Naive thymus-derived CD8-positive, alpha-beta T cell (primary cell): ENCODE measurements around the gene ZNF140. TPM values are rescaled to one million over a fixed set of nuclear protein-coding genes. Genes with fewer than 3 reads are reported as not detected.

Source experiments
- ATAC-seq, 2 donors: fragments of 150-1000 bp; cut with Tn5 transposase in 1 of 2; sonication (Bioruptor Pico), chemical (Tn5 transposase) in 1 of 2; 1 replicate in 1 of 2; 2 replicates in 1 of 2; pipeline ENCODE4 v1.10.0; 2021; ENCODE audit warnings: mild to moderate bottlenecking in 2 of 2, moderate library complexity in 2 of 2
- POLR2A ChIA-PET: fragments of 350-600 bp; sonication (Branson Sonifier 250); formaldehyde crosslinking; loops from one replicate; lab custom pipeline; 2021; ENCODE audit warnings: antibody characterized with exemption; lab: Charles Lee
- DNase-seq, 10 donors: peaks; one replicate each; pipeline versions ENCODE4 v3.0.0 to v3.0.0-alpha.2; 2020 to 2022
- H3K27ac Mint-ChIP-seq, 10 donors: one replicate each; pipeline ENCODE4 v1.8.0; 2020 to 2022; ENCODE audit warnings: mild to moderate bottlenecking in 10 of 10, mixed read lengths in 10 of 10, moderate library complexity in 4 of 10, inconsistent platforms in 1 of 10
- H3K27me3 Mint-ChIP-seq, 5 donors: one replicate each; pipeline ENCODE4 v1.8.0; 2021 to 2022; ENCODE audit warnings: mixed read lengths in 5 of 5
- H3K36me3 Mint-ChIP-seq, 3 donors: one replicate each; pipeline ENCODE4 v1.8.0; 2020 to 2022; ENCODE audit warnings: mixed read lengths in 3 of 3, mild to moderate bottlenecking in 2 of 3, inconsistent platforms in 1 of 3
- H3K4me1 Mint-ChIP-seq, 4 donors: one replicate each; pipeline ENCODE4 v1.8.0; 2021 to 2022; ENCODE audit warnings: mixed read lengths in 4 of 4
- H3K4me3 Mint-ChIP-seq, 10 donors: one replicate each; pipeline ENCODE4 v1.8.0; 2020 to 2022; ENCODE audit warnings: mild to moderate bottlenecking in 10 of 10, mixed read lengths in 10 of 10, moderate library complexity in 6 of 10, inconsistent platforms in 1 of 10
- H3K9me3 Mint-ChIP-seq, 9 donors: one replicate each; pipeline ENCODE4 v1.8.0; 2020 to 2022; ENCODE audit warnings: mixed read lengths in 9 of 9, mild to moderate bottlenecking in 3 of 9, inconsistent platforms in 1 of 9, moderate library complexity in 1 of 9
- polyA plus RNA-seq, 3 donors: library from polyadenylated mRNA; unstranded; fragments of 300-500 nt; fragmentation: Illumina TruSeq; gene quantifications; one replicate each; pipeline ENCODE4 v1.2.3, GENCODE V29; 2021
- total RNA-seq, 8 experiments: library from RNA in 2 of 8; stranded (reverse) in 2 of 8; gene quantifications; one replicate each; pipeline ENCODE4 v1.2.3 and lab custom pipeline; 2021 to 2026

The ZNF140 gene
- total RNA-seq, result 10 to 100 TPM; 22.6 to 26.4 TPM
- 10 to 100 TPM; 18.4 to 22.3 (median 22.0) TPM for polyA plus RNA-seq
- total RNA-seq (lab: John Stamatoyannopoulos, UW), result 30.5 to 45.2 (median 38.5) reads per million in 6 experiments

DNA sequence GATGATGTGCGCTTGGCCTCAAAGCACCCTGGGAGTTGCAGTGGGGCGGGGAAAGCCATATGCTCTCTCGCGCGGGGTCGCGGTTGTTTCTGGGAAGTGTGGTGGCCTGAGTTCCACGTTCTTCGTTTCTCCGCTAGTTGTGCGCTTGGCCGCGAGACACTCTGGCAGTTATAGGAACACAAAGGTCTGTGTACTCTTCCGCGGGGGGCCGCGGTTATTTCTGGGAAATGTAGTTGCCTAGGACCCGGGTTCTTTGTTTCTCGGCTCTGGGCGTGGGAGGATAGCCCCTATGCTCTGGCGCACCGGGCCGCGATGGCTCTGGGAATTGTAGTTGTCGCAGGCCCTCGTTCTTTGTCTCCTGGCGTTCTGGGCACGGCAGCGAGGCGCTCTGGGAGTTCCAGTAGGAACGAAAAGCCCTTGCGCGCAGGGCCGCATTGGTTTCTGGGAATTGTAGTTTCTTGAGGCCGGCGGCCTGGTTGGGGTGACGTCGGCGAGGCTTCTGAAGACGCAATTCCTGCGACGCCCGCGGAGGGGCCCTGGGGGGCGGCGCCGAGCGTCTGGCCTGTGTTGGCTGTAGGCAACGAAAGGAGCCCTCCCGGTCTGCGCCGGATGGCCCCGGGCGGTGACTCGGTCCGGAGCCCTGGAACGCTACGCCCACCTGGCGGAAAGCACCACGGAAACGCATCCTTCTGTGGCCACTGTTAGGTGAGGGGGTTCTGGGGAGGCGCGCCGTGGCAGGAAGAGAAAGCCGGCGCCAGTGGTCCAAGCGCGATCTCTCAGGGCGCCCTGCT lies at the start of gene ZNF140:
TSS of gene ZNF140 (plus strand) at position 556 of the 791 bp plus-strand sequence. CDS start 398 bp downstream, outside the sequence.
- no peaks in the 10 kb centered on the region for H3K27me3 Mint-ChIP-seq
- H3K4me3 Mint-ChIP-seq, result peak within 1 kb of the TSS in 2 of 10 donors; percentile 23 to 61
- peak; percentile 63 to 66 for ATAC-seq
- POLR2A ChIA-PET, result interaction anchor here (0.9 to 2.6 kb wide), 16 partner anchors 22 to 252 kb away, joined by 3 to 21 read pairs (median 5); partner anchors contain the start of genes CHFR, GOLGA3, ZNF10 and ZNF26
- peak; percentile 92 to 98 (median 97) for DNase-seq
- peaks cover 1 to 18% (median 10%) of the 10 kb centered on the region in 4 donors for H3K4me1 Mint-ChIP-seq
- peaks cover 0 to 72% (median 39%) of the 10 kb centered on the region in 9 donors for H3K9me3 Mint-ChIP-seq
- peak within 1 kb of the TSS in 3 of 10 donors; percentile 31 to 85 (median 84) for H3K27ac Mint-ChIP-seq
- H3K36me3 Mint-ChIP-seq, result peaks cover 41 to 61% (median 46%) of the 10 kb centered on the region in 3 donors

- Mint-ChIP-seq H3K27me3 (peaks cover 0 to 5% (median 2%) of the 10 kb centered on the region in 5 donors), H3K36me3 (peaks cover 29 to 58% (median 39%) of the 10 kb centered on the region in 3 donors), H3K4me3 (peak within 1 kb of the TSS; percentile 86 to 96 (median 94)), H3K9me3 (peaks cover 7 to 80% (median 42%) of the 10 kb centered on the region in 9 donors), H3K4me1 (peaks cover 0 to 22% (median 8%) of the 10 kb centered on the region in 4 donors), H3K27ac (peak within 1 kb of the TSS; percentile 92 to 98 (median 95))
- POLR2A ChIA-PET, result interaction anchor here (0.5 to 2.8 kb wide), 9 partner anchors 21 to 201 kb away, joined by 3 to 15 read pairs (median 5); partner anchors contain the start of genes ZNF10, ZNF140, ZNF26 and ZNF605
- ATAC-seq (peak; percentile 94 to 95), DNase-seq (peak; percentile 93 to 99 (median 97))
Observed at GRCh38 chr12:133037207-133038005, 43.3 kb upstream of the ZNF140 start, which contains the start of gene ZNF84. Gene ZNF84 (plus strand): TSS chr12:133037509. CDS start chr12:133041468, 3,959 bp downstream.

GRCh38 chr12:133038118-133038709 lies 42.5 kb upstream of the ZNF140 start:
- Mint-ChIP-seq H3K27ac (peak overlapping the region; percentile 68 to 98 (median 95)), H3K36me3 (peaks cover 37 to 61% (median 46%) of the 10 kb centered on the region in 3 donors), H3K4me3 (peak overlapping the region; percentile 86 to 96 (median 94)), H3K4me1 (peaks cover 0 to 22% (median 8%) of the 10 kb centered on the region in 4 donors), H3K27me3 (peaks cover 0 to 5% (median 2%) of the 10 kb centered on the region in 5 donors), H3K9me3 (peaks cover 7 to 85% (median 45%) of the 10 kb centered on the region in 9 donors)
- no peak for ATAC-seq
- POLR2A ChIA-PET, result interaction anchor here (0.6 to 2.8 kb wide), 12 partner anchors 12 to 271 kb away, joined by 3 to 15 read pairs (median 4); partner anchors contain the start of genes ZNF10, ZNF140, ZNF26 and ZNF605
- DNase-seq, result no peak

GRCh38 chr12:133046698-133047097 lies 34.0 kb upstream of the ZNF140 start:
- POLR2A ChIA-PET, result interaction anchor here (0.6 to 0.7 kb wide), 2 partner anchors 32 to 33 kb away, joined by 4 to 5 read pairs; no protein-coding TSS in a partner anchor
- H3K27me3 Mint-ChIP-seq, result no peaks in the 10 kb centered on the region
- no peak for DNase-seq
- no peak overlapping the region for H3K27ac Mint-ChIP-seq
- H3K36me3 Mint-ChIP-seq, result peaks cover 69 to 96% (median 94%) of the 10 kb centered on the region in 3 donors
- ATAC-seq, result no peak
- no peaks in the 10 kb centered on the region for H3K4me1 Mint-ChIP-seq
- H3K4me3 Mint-ChIP-seq, result no peak overlapping the region
- H3K9me3 Mint-ChIP-seq, result peaks cover 12 to 98% (median 54%) of the 10 kb centered on the region in 9 donors

DNA sequence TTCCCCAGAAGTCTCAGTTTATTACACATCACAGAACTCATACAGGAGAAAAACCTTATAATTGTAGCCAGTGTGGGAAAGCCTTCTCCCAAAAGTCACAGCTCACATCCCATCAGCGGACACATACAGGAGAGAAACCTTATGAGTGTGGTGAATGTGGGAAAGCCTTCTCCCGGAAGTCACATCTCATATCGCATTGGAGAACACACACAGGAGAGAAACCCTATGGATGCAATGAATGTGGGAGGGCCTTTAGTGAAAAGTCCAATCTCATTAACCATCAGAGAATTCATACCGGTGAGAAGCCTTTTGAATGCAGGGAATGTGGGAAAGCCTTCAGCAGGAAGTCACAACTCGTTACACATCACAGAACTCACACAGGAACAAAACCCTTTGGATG lies 23.3 kb upstream of the ZNF140 start:
- no peak for ATAC-seq
- H3K27me3 Mint-ChIP-seq, result no peaks in the 10 kb centered on the region
- POLR2A ChIA-PET, result interaction anchor here (0.5 kb wide), 1 partner anchor 145 kb away, joined by 4 read pairs; no protein-coding TSS in a partner anchor
- H3K9me3 Mint-ChIP-seq, result peaks cover 8 to 95% (median 36%) of the 10 kb centered on the region in 9 donors
- H3K4me1 Mint-ChIP-seq, result no peaks in the 10 kb centered on the region
- H3K27ac Mint-ChIP-seq, result peak overlapping the region in 4 of 10 donors; percentile 8 to 79 (median 36)
- peaks cover 37 to 75% (median 51%) of the 10 kb centered on the region in 3 donors for H3K36me3 Mint-ChIP-seq
- DNase-seq, result peak in 2 of 10 donors; percentile 7 to 17
- H3K4me3 Mint-ChIP-seq, result peak overlapping the region in 2 of 10 donors; percentile 56 to 65

GRCh38 chr12:133058203-133059113 lies 22.3 kb upstream of the ZNF140 start:
- POLR2A ChIA-PET, result interaction anchor here (0.6 to 1.7 kb wide), 5 partner anchors 21 to 145 kb away, joined by 3 to 6 read pairs (median 4); partner anchors contain the start of genes ZNF26 and ZNF84
- peak overlapping the region in 3 of 10 donors; percentile 10 to 79 (median 44) for H3K27ac Mint-ChIP-seq

DNA sequence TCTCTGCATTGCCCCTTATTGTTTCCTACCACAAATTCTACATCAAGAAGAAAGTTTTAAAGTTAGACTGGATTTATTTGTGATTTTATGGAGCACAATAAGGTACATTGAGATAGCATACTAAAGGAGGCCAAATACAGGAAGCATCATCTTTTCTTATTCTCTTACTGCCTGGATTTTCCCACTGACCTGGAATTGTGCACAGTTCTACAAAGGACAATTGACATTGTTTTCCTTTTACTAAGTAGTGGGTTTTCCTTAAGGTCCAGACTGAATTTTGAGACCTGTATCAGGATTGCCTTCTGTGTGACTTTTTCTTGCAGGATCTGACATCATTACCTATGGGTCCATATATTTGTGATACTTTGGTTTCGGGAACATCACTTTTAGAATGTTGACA lies 18.8 kb upstream of the ZNF140 start:
- H3K4me3 Mint-ChIP-seq, result no peak overlapping the region
- POLR2A ChIA-PET, result no interaction called here
- ATAC-seq (no peak), DNase-seq (no peak)
- H3K9me3 Mint-ChIP-seq, result peaks cover 0 to 98% (median 30%) of the 10 kb centered on the region in 9 donors
- no peak overlapping the region for H3K27ac Mint-ChIP-seq
- no peaks in the 10 kb centered on the region for H3K27me3 Mint-ChIP-seq
- H3K4me1 Mint-ChIP-seq, result no peaks in the 10 kb centered on the region
- peaks cover 6 to 77% (median 46%) of the 10 kb centered on the region in 3 donors for H3K36me3 Mint-ChIP-seq

More at GRCh38 chr12:133058203-133059113, 22.3 kb upstream of the ZNF140 start:
- DNase-seq (peak in 1 of 10 donors; percentile 15), ATAC-seq (no peak)
- no peaks in the 10 kb centered on the region for H3K4me1 Mint-ChIP-seq
- H3K9me3 Mint-ChIP-seq, result peaks cover 3 to 95% (median 37%) of the 10 kb centered on the region in 9 donors
- H3K4me3 Mint-ChIP-seq, result peak overlapping the region in 2 of 10 donors; percentile 4 to 39
- no peaks in the 10 kb centered on the region for H3K27me3 Mint-ChIP-seq
- H3K36me3 Mint-ChIP-seq, result peaks cover 27 to 75% (median 50%) of the 10 kb centered on the region in 3 donors

GRCh38 chr12:133063556-133063955 lies 17.2 kb upstream of the ZNF140 start:
- Mint-ChIP-seq H3K4me3 (no peak overlapping the region), H3K27ac (no peak overlapping the region), H3K4me1 (no peaks in the 10 kb centered on the region), H3K27me3 (no peaks in the 10 kb centered on the region), H3K36me3 (peaks cover 0 to 70% (median 41%) of the 10 kb centered on the region in 3 donors), H3K9me3 (peaks cover 0 to 98% (median 25%) of the 10 kb centered on the region in 9 donors)
- no peak for DNase-seq
- no peak for ATAC-seq
- POLR2A ChIA-PET, result no interaction called here

- Mint-ChIP-seq H3K36me3 (peaks cover 0 to 51% (median 37%) of the 10 kb centered on the region in 3 donors), H3K4me1 (no peaks in the 10 kb centered on the region), H3K27me3 (no peaks in the 10 kb centered on the region), H3K4me3 (no peak overlapping the region), H3K9me3 (peaks cover 13 to 94% (median 40%) of the 10 kb centered on the region in 9 donors), H3K27ac (no peak overlapping the region)
- POLR2A ChIA-PET, result no interaction called here
- DNase-seq (no peak), ATAC-seq (no peak)
Observed at GRCh38 chr12:133073836-133074235, 6.9 kb upstream of the ZNF140 start.

DNA sequence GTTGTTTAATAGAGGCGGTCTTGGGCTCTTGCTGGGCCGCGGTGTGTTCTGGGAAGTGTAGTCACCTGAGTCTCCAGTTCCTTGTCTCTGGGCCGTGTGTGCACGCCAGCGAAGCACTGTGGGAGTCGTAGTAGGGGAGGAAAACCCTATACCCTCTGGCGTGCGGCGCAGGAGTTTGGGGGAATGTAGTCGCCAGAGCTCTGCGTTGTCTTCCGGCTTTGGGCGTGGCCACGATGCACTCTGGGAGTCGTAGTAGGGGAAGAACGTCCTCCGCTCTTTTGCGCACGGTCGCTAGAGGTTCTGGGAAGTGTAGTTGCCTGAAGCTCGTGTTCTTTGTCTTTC lies 726 bp upstream of the ZNF140 start:
- DNase-seq, result peak in 7 of 10 donors; percentile 83 to 98 (median 96)
- no peak overlapping the region for H3K4me3 Mint-ChIP-seq
- H3K27ac Mint-ChIP-seq, result no peak overlapping the region
- peaks cover 1 to 18% (median 10%) of the 10 kb centered on the region in 4 donors for H3K4me1 Mint-ChIP-seq
- POLR2A ChIA-PET, result interaction anchor here (0.6 to 2.6 kb wide), 13 partner anchors 22 to 251 kb away, joined by 3 to 21 read pairs (median 5); partner anchors contain the start of genes CHFR, GOLGA3, ZNF10 and ZNF26
- peak; percentile 74 to 76 for ATAC-seq
- H3K36me3 Mint-ChIP-seq, result peaks cover 35 to 59% (median 46%) of the 10 kb centered on the region in 3 donors
- no peaks in the 10 kb centered on the region for H3K27me3 Mint-ChIP-seq
- H3K9me3 Mint-ChIP-seq, result peaks cover 0 to 72% (median 39%) of the 10 kb centered on the region in 9 donors
